HG03280 (cell line): ENCODE measurements around the gene SYNE3.

Experiments
- ATAC-seq: cut with Tn5 transposase; IDR thresholded peaks from one replicate; pipeline ENCODE4 v1.9.1; 2021; ENCODE audit warnings: mild to moderate bottlenecking, moderate library complexity; ENCODE audit not compliant: unreplicated experiment

SYNE3 gene

GRCh38 chr14:95478309-95478708 lies 38.1 kb downstream of the SYNE3 start:
- no peak for ATAC-seq

GRCh38 chr14:95477411-95478269 lies 38.8 kb downstream of the SYNE3 start:
- ATAC-seq: no peak

- ATAC-seq: no peak
These were observed 39.7 kb downstream of the SYNE3 start for GRCh38 chr14:95476747-95477146.

GRCh38 chr14:95475540-95476240 lies 40.8 kb downstream of the SYNE3 start:
- ATAC-seq: no peak

GRCh38 chr14:95474941-95475340 lies 41.5 kb downstream of the SYNE3 start:
- ATAC-seq: no peak

GRCh38 chr14:95474486-95474885 lies 42.0 kb downstream of the SYNE3 start:
- no peak for ATAC-seq

GRCh38 chr14:95472819-95473251 lies 43.6 kb downstream of the SYNE3 start:
- no peak for ATAC-seq

- ATAC-seq: no peak
These were observed 45.0 kb downstream of the SYNE3 start for GRCh38 chr14:95471476-95471875.

GRCh38 chr14:95471016-95471415 lies 45.4 kb downstream of the SYNE3 start:
- ATAC-seq: no peak

GRCh38 chr14:95469134-95469481 lies 47.3 kb downstream of the SYNE3 start:
- no peak for ATAC-seq

- ATAC-seq: no peak
These were observed 47.9 kb downstream of the SYNE3 start for GRCh38 chr14:95468448-95469133.

GRCh38 chr14:95467657-95468056 lies 48.8 kb downstream of the SYNE3 start:
- ATAC-seq: no peak

GRCh38 chr14:95467232-95467631 lies 49.2 kb downstream of the SYNE3 start:
- no peak for ATAC-seq
